ENCODE results near the gene CCN2.

DNA sequence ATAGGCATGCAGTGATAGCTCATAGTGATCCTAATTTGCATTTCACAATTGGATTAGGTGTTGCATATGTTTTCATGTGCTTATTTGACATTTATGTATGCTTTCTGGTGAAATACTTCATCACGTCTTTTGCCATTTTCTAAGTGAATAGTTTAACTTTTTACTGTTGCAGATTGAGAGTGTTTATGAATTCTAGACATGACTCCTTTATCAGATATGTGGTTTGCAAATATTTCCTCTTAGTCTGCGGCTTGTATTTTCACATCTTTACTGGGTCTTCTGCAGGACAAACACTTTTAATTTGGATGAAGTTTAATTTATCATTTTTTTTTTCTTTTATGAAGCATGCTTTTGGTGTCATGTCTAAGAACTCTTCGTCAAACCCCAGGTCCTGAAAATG is 39.2 kb downstream of the CCN2 start:
- TF ChIP-seq, protein P1, sequence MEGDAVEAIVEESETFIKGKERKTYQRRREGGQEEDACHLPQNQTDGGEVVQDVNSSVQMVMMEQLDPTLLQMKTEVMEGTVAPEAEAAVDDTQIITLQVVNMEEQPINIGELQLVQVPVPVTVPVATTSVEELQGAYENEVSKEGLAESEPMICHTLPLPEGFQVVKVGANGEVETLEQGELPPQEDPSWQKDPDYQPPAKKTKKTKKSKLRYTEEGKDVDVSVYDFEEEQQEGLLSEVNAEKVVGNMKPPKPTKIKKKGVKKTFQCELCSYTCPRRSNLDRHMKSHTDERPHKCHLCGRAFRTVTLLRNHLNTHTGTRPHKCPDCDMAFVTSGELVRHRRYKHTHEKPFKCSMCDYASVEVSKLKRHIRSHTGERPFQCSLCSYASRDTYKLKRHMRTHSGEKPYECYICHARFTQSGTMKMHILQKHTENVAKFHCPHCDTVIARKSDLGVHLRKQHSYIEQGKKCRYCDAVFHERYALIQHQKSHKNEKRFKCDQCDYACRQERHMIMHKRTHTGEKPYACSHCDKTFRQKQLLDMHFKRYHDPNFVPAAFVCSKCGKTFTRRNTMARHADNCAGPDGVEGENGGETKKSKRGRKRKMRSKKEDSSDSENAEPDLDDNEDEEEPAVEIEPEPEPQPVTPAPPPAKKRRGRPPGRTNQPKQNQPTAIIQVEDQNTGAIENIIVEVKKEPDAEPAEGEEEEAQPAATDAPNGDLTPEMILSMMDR (IDR thresholded peaks at IDR 0.05): no peak
- no peak for TF ChIP-seq POLR2A (IDR thresholded peaks at IDR 0.05)
- no peak for TF ChIP-seq POLR2AphosphoS5 (IDR thresholded peaks at IDR 0.05; ENCODE audit: insufficient read depth in 1 of 2, low read depth in 1 of 2)

Measured in vagina (tissue), 2 donors.